Lung (tissue), 12 donors: ENCODE measurements around the gene LHX8. TPM values are rescaled to one million over a fixed set of nuclear protein-coding genes. Genes with fewer than 3 reads are reported as not detected.
A peak's percentile ranks its signal among the peaks of the same experiment; 100 is the strongest.
"Not testable (repeated sequence)": the region's sequence is repeated elsewhere in the genome, so short reads cannot be mapped to it uniquely, and the experiment has no call there.

Experiments
- ATAC-seq: fragments of 200-7000 bp; cut with Tn5 transposase; one replicate; pipeline ENCODE4 v1.9.1; 2020; ENCODE audit warnings: moderate number of reproducible peaks; ENCODE audit not compliant: insufficient read depth, low FRiP score
- DNase-seq, 3 donors: peaks; one replicate each; pipeline ENCODE4 v3.0.0-alpha.2; 2013 to 2017
- H3K27ac ChIP-seq, 2 donors: one replicate each; pipeline ENCODE4 v1.5.1; 2013; ENCODE audit warnings: mild to moderate bottlenecking in 2 of 2, moderate library complexity in 2 of 2, control low read depth in 1 of 2, inconsistent platforms in 1 of 2, low read depth in 1 of 2, low read length in 1 of 2
- H3K27me3 ChIP-seq, 3 donors: one replicate each; pipeline ENCODE4 v1.5.1; 2013; ENCODE audit warnings: low read length in 2 of 3; ENCODE audit not compliant: control insufficient read depth in 3 of 3, insufficient read depth in 3 of 3
- H3K36me3 ChIP-seq, 4 donors: one replicate each; pipeline ENCODE4 v1.5.1; 2013; ENCODE audit warnings: low read length in 4 of 4, mild to moderate bottlenecking in 1 of 4, moderate library complexity in 1 of 4; ENCODE audit not compliant: control insufficient read depth in 4 of 4, insufficient read depth in 4 of 4
- H3K4me1 ChIP-seq, 5 donors: one replicate each; pipeline ENCODE4 v1.5.1; 2013; ENCODE audit warnings: low read length in 5 of 5, mild to moderate bottlenecking in 2 of 5, moderate library complexity in 1 of 5; ENCODE audit not compliant: control insufficient read depth in 5 of 5, insufficient read depth in 5 of 5
- H3K4me3 ChIP-seq: one replicate; pipeline ENCODE4 v1.5.1; 2013; ENCODE audit warnings: mild to moderate bottlenecking, control low read depth, moderate library complexity
- H3K9ac ChIP-seq, 2 donors: one replicate each; pipeline ENCODE4 v1.5.1; 2013; ENCODE audit warnings: low read length in 2 of 2, control low read depth in 1 of 2; ENCODE audit not compliant: insufficient read depth in 1 of 2
- H3K9me3 ChIP-seq, 4 donors: one replicate each; pipeline ENCODE4 v1.5.1; 2013; ENCODE audit warnings: low read length in 3 of 4, mild to moderate bottlenecking in 1 of 4, moderate library complexity in 1 of 4; ENCODE audit not compliant: control insufficient read depth in 4 of 4, insufficient read depth in 3 of 4
- CTCF ChIP-seq: IDR thresholded peaks from 2 replicates; pipeline ENCODE4 v1.5.1; 2012; ENCODE audit warnings: mild to moderate bottlenecking; ENCODE audit errors: control extremely low read depth, extremely low read depth
- WGBS, 2 donors: extraction: QIAGEN DNeasy Blood & Tissue Kit; methylation state at CpG; one replicate each; pipeline ENCODE4 v1.1.7; 2013; 5-methylcytosine and 5-hydroxymethylcytosine counted together
- polyA plus RNA-seq, 2 donors: library from polyadenylated mRNA; stranded (reverse); fragments of 200-250 nt; gene quantifications; one replicate each; pipeline ENCODE4 v1.2.1, GENCODE V29; 2013
- total RNA-seq, 2 donors: library from RNA; depleted of rRNA in 1 of 2; stranded (reverse); fragments of >200 nt in 1 of 2; gene quantifications; one replicate each; pipeline ENCODE4 v1.2.1, GENCODE V29; 2014 to 2021
- donor health status: control.
- donor health status: control.
- donor health status: Bipolar disorder and iron deficiency.
- donor health status: healthy.
- donor health status: DM: yes; HTN: yes; CAD: no.

Gene LHX8
- total and polyA plus RNA-seq, 4 donors, result not detected

- no peak for DNase-seq
- H3K27ac ChIP-seq, result no peak overlapping the region
- WGBS, 2 donors, result 67 to 79% methylated on average over 2 of the region's 2 CpGs
Measured at GRCh38 chr1:75174031-75174760, 40.0 kb downstream of the LHX8 start.

DNA sequence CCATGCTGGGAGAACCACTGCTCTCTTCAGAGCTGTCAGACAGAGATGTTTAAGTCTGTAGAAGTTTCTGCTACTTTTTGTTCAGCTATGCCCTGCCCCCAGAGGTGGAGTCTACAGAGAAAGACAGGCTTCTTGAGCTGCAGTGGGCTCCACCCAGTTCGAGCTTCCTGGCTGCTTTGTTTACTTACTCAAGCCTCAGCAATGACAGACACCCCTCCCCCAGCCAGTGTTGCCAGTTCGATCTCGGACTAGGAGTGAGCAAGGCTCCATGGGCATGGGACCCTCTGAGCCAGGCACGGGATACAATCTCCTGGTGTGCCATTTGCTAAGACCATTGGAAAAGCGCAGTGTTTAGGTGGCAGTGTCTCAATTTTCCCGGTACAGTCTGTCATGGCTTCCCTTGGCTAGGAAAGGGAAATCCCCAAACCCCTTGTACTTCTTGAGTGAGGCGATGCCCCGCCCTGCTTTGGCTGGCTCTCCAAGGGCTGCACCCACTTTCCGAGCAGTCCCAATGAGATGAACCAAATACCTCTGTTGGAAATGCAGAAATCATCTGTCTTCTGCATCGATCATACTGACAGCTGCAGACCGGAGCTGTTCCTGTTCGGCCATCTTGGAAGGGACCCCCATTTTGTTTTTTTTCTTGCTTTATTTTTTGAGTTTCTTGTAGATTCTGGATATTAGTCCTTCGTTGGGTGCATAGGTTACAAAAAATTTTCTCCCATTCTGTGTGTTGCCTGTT is 47.2 kb downstream of the LHX8 start:
- H3K9me3 ChIP-seq, ATAC-seq, H3K4me3 ChIP-seq, H3K27me3 ChIP-seq, H3K9ac ChIP-seq, H3K27ac ChIP-seq, H3K4me1 ChIP-seq, H3K36me3 ChIP-seq, DNase-seq: not testable (repeated sequence)
- 85 to 88% methylated on average over 13 of the region's 13 CpGs for WGBS, 2 donors

More at GRCh38 chr1:75174031-75174760, 40.0 kb downstream of the LHX8 start:
- Histone ChIP-seq H3K27me3 (no peaks in the 10 kb centered on the region), H3K4me3 (no peak overlapping the region), H3K4me1 (no peaks in the 10 kb centered on the region), H3K9ac (no peak overlapping the region), H3K36me3 (no peaks in the 10 kb centered on the region), H3K9me3 (peaks cover 0 to 1% (median 0%) of the 10 kb centered on the region in 4 donors)
- no peak for TF ChIP-seq CTCF
- ATAC-seq, result no peak

DNA sequence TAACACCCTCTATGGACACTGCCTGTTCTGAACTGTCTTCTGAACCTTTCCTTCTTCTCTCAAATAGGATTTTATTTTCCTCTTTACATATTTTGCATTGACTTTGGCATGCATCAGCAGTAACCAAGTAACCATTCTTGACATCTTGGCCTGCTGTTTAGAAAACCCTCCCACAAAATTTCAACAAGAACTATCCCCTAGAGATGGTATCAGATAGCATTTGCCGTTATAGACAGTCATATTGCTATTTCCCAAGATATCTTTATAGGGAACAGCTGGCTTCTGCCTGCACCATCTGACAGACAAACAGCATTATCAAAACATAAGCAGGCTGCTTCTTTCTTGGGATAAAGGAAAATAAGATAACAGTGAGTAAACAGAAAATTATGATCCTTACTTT is 54.7 kb downstream of the LHX8 start:
- ATAC-seq (no peak), DNase-seq (peak; percentile 13 to 74 (median 73))
- H3K9me3 ChIP-seq, result no peaks in the 10 kb centered on the region
- peaks cover 0 to 5% (median 4%) of the 10 kb centered on the region in 3 donors for H3K27me3 ChIP-seq
- TF ChIP-seq CTCF, result no peak
- H3K36me3 ChIP-seq, result no peaks in the 10 kb centered on the region
- no peak overlapping the region for H3K27ac ChIP-seq
- H3K4me1 ChIP-seq, result peaks cover 0 to 7% (median 0%) of the 10 kb centered on the region in 5 donors
- no peak overlapping the region for H3K9ac ChIP-seq
- WGBS, 2 donors, result 73% methylated on average over 1 of the region's 1 CpG
- no peak overlapping the region for H3K4me3 ChIP-seq

GRCh38 chr1:75198163-75198562 is 64.0 kb downstream of the LHX8 start:
- H3K27me3 ChIP-seq, result peaks cover 0 to 9% (median 4%) of the 10 kb centered on the region in 3 donors
- H3K4me3 ChIP-seq, result no peak overlapping the region
- H3K9me3 ChIP-seq, result no peaks in the 10 kb centered on the region
- ATAC-seq, result no peak
- H3K4me1 ChIP-seq, result no peaks in the 10 kb centered on the region
- no peak for TF ChIP-seq CTCF
- 47 to 63% methylated on average over 1 of the region's 1 CpG for WGBS, 2 donors
- DNase-seq, result no peak
- H3K27ac ChIP-seq, result no peak overlapping the region
- H3K9ac ChIP-seq, result no peak overlapping the region
- no peaks in the 10 kb centered on the region for H3K36me3 ChIP-seq
